H1 (cell line): ENCODE data around the gene C11orf54. TPM values are rescaled to one million over a fixed set of nuclear protein-coding genes. Genes with fewer than 3 reads are reported as not detected.

Experiments used
- CTCF ChIA-PET: fragments of 300-600 bp; sonication (Branson Sonifier 250); formaldehyde crosslinking; loops from one replicate; lab custom pipeline; 2021; ENCODE audit not compliant: partially characterized antibody; lab: Charles Lee
- POLR2A ChIA-PET: fragments of 300-600 bp; sonication (Branson Sonifier 250); formaldehyde crosslinking; loops from one replicate; lab custom pipeline; 2021; ENCODE audit warnings: inconsistent platforms; ENCODE audit not compliant: partially characterized antibody; lab: Charles Lee
- DNase-seq, 2 experiments: peaks; one replicate each; pipeline versions ENCODE4 v3.0.0 to v3.0.0-alpha.2; 2010 to 2022; ENCODE audit warnings: low spot score in 2 of 2, low read depth in 1 of 2, mixed read lengths in 1 of 2
- FAIRE-seq: peaks from 2 replicates; lab custom pipeline; 2011; peaks lifted over from hg19 to GRCh38; lab: Jason Lieb, UNC
- H2AFZ ChIP-seq: 2 replicates; pipeline ENCODE4 v1.8.1; 2012; ENCODE audit warnings: low read length, inconsistent platforms
- H2AK5ac ChIP-seq: 2 replicates; pipeline ENCODE4 v1.6.1; 2013; ENCODE audit warnings: low read depth, low read length
- H2BK120ac ChIP-seq: replicated peaks from 2 replicates; pipeline ENCODE3; 2013; ENCODE audit warnings: low read depth, low read length, inconsistent platforms
- H2BK12ac ChIP-seq: 2 replicates; pipeline ENCODE4 v1.6.1; 2013; ENCODE audit warnings: low read depth, low read length
- H2BK15ac ChIP-seq: 2 replicates; pipeline ENCODE4 v1.6.1; 2013; ENCODE audit warnings: low read length
- H2BK20ac ChIP-seq: 2 replicates; pipeline ENCODE4 v1.6.1; 2013; ENCODE audit warnings: low read length
- H2BK5ac ChIP-seq: 2 replicates; pipeline ENCODE4 v1.6.1; 2013; ENCODE audit warnings: low read depth, low read length
- H3K14ac ChIP-seq: 2 replicates; pipeline ENCODE4 v1.6.1; 2013; ENCODE audit warnings: inconsistent platforms; ENCODE audit not compliant: insufficient read length
- H3K18ac ChIP-seq: 2 replicates; pipeline ENCODE4 v1.6.1; 2013; ENCODE audit warnings: low read length; ENCODE audit errors: extremely low read depth
- H3K23ac ChIP-seq: 2 replicates; pipeline ENCODE4 v1.6.1; 2013; ENCODE audit warnings: inconsistent platforms; ENCODE audit not compliant: insufficient read length
- H3K23me2 ChIP-seq: 2 replicates; pipeline ENCODE4 v1.6.1; 2013; ENCODE audit warnings: low read depth, low read length
- H3K27ac ChIP-seq: 2 replicates; pipeline ENCODE4 v1.6.1; 2011; ENCODE audit warnings: low read depth, low read length, inconsistent platforms
- H3K27me3 ChIP-seq, 4 experiments: replicated peaks in 1 of 4; 1 replicate in 1 of 4; 2 replicates in 3 of 4; pipeline versions ENCODE4 v1.6.1 to v1.8.1; 2011 to 2013; ENCODE audit warnings: low read length in 3 of 4, mild to moderate bottlenecking in 3 of 4, inconsistent platforms in 2 of 4, mixed read lengths in 2 of 4, moderate library complexity in 1 of 4; ENCODE audit not compliant: control insufficient read depth in 3 of 4, insufficient read depth in 3 of 4; ENCODE audit errors: extremely low read depth in 1 of 4
- H3K36me3 ChIP-seq, 4 experiments: 2 replicates each; pipeline versions ENCODE4 v1.6.1 to v1.8.1; 2011 to 2013; ENCODE audit warnings: mild to moderate bottlenecking in 4 of 4, low read length in 3 of 4, moderate library complexity in 2 of 4, control low read depth in 1 of 4, inconsistent platforms in 1 of 4; ENCODE audit not compliant: insufficient read depth in 4 of 4, control insufficient read depth in 2 of 4
- H3K4ac ChIP-seq: replicated peaks from 2 replicates; pipeline ENCODE3; 2013; ENCODE audit warnings: low read length, low read depth, mixed read lengths, inconsistent platforms; ENCODE audit not compliant: insufficient read length
- H3K4me1 ChIP-seq, 4 experiments: replicated peaks in 1 of 4; 1 replicate in 1 of 4; 2 replicates in 3 of 4; pipeline versions ENCODE4 v1.6.1 to v1.8.1; 2011 to 2013; ENCODE audit warnings: low read length in 3 of 4, inconsistent platforms in 2 of 4, mixed read lengths in 1 of 4; ENCODE audit not compliant: insufficient read depth in 4 of 4, control insufficient read depth in 3 of 4
- H3K4me2 ChIP-seq, 2 experiments: 2 replicates each; pipeline versions ENCODE4 v1.6.1 to v1.8.1; 2011 to 2013; ENCODE audit warnings: low read depth in 2 of 2, low read length in 2 of 2, control low read depth in 1 of 2, inconsistent platforms in 1 of 2, mild to moderate bottlenecking in 1 of 2; ENCODE audit not compliant: insufficient read depth in 1 of 2
- H3K4me3 ChIP-seq, 4 experiments: fragments of 200-600, 300-600 bp in 1 of 4; sonication (generic), shearing (Covaris generic), sonication (Bioruptor Twin) in 1 of 4; 2 replicates each; pipeline versions ENCODE4 v1.5.1 to v1.8.1; 2011 to 2016; ENCODE audit warnings: low read length in 4 of 4, low read depth in 3 of 4, control low read depth in 2 of 4, inconsistent platforms in 2 of 4, mild to moderate bottlenecking in 2 of 4, mixed read lengths in 1 of 4, moderate library complexity in 1 of 4; ENCODE audit not compliant: insufficient read depth in 2 of 4; ENCODE audit errors: extremely low read depth in 1 of 4
- H3K56ac ChIP-seq: replicated peaks from 2 replicates; pipeline ENCODE3; 2013; ENCODE audit warnings: low read depth, mild to moderate bottlenecking, mixed read lengths, low read length, inconsistent platforms; ENCODE audit not compliant: insufficient read length
- H3K79me1 ChIP-seq: 2 replicates; pipeline ENCODE4 v1.6.1; 2013; ENCODE audit warnings: low read depth, low read length, control low read depth
- H3K79me2 ChIP-seq, 2 experiments: 2 replicates each; pipeline versions ENCODE4 v1.6.1 to v1.8.1; 2012 to 2013; ENCODE audit warnings: low read length in 2 of 2, mild to moderate bottlenecking in 2 of 2, inconsistent platforms in 1 of 2; ENCODE audit not compliant: insufficient read depth in 2 of 2, control insufficient read depth in 1 of 2
- H3K9ac ChIP-seq, 4 experiments: replicated peaks in 1 of 4; 1 replicate in 1 of 4; 2 replicates in 3 of 4; pipeline versions ENCODE4 v1.6.1 to v1.8.1; 2011 to 2013; ENCODE audit warnings: low read depth in 3 of 4, low read length in 3 of 4, control low read depth in 2 of 4, mild to moderate bottlenecking in 2 of 4, moderate library complexity in 2 of 4, inconsistent platforms in 1 of 4; ENCODE audit errors: extremely low read depth in 1 of 4
- H3K9me3 ChIP-seq, 2 experiments: 2 replicates each; pipeline versions ENCODE4 v1.6.1 to v1.8.1; 2012 to 2013; ENCODE audit warnings: mild to moderate bottlenecking in 2 of 2, moderate library complexity in 2 of 2, control low read depth in 1 of 2, inconsistent platforms in 1 of 2, low read depth in 1 of 2, low read length in 1 of 2, mixed read lengths in 1 of 2; ENCODE audit not compliant: insufficient read depth in 2 of 2
- H4K20me1 ChIP-seq, 2 experiments: replicated peaks in 1 of 2; 2 replicates each; pipeline versions ENCODE3 to v1.8.1; 2011 to 2013; ENCODE audit warnings: inconsistent platforms in 2 of 2, low read length in 2 of 2, mild to moderate bottlenecking in 1 of 2; ENCODE audit not compliant: insufficient read depth in 2 of 2, control insufficient read depth in 1 of 2
- H4K5ac ChIP-seq: 2 replicates; pipeline ENCODE4 v1.6.1; 2013; ENCODE audit warnings: low read length, low read depth, mixed read lengths, inconsistent platforms; ENCODE audit not compliant: insufficient read length
- H4K8ac ChIP-seq: 2 replicates; pipeline ENCODE4 v1.8.0; 2013; ENCODE audit warnings: mild to moderate bottlenecking, moderate library complexity, low read length, inconsistent platforms; ENCODE audit not compliant: insufficient read depth; ENCODE audit errors: extremely low read depth
- H4K91ac ChIP-seq: replicated peaks from 2 replicates; pipeline ENCODE3; 2013; ENCODE audit warnings: low read length, mixed read lengths, inconsistent platforms; ENCODE audit not compliant: insufficient read length
- POU5F1 ChIP-seq: IDR thresholded peaks from 2 replicates; pipeline ENCODE4 v1.6.1; 2011; ENCODE audit warnings: low read depth, mild to moderate bottlenecking, low read length, moderate library complexity
- SIN3A ChIP-seq, 2 experiments: IDR thresholded peaks in 1 of 2; conservative IDR thresholded peaks in 1 of 2; 2 replicates each; pipeline ENCODE4 v1.6.1; 2011 to 2012; ENCODE audit warnings: low read length in 2 of 2, improper control_type of control experiment in 1 of 2, low read depth in 1 of 2, mild to moderate bottlenecking in 1 of 2
- WGBS, 2 experiments: shearing (Covaris generic) in 1 of 2; methylation state at CpG; one replicate each; pipeline versions ENCODE4 v1.1.6 to v1.1.7; 2013 to 2015; ENCODE audit warnings: low lambda C conversion rate in 2 of 2, mixed read lengths in 2 of 2, inconsistent platforms in 1 of 2, low coverage in 1 of 2, missing lambda C conversion rate in 1 of 2; ENCODE audit not compliant: insufficient replicate concordance in 2 of 2, insufficient coverage in 1 of 2, insufficient read length in 1 of 2; ENCODE audit errors: extremely low coverage in 1 of 2, missing lambda C conversion rate in 1 of 2; 5-methylcytosine and 5-hydroxymethylcytosine counted together
- polyA plus RNA-seq, 7 experiments: library from polyadenylated mRNA; depleted of rRNA in 3 of 7; stranded (reverse) in 5 of 7; unstranded in 2 of 7; fragments of >200 nt in 5 of 7; fragments of 200-250 nt in 2 of 7; gene quantifications; 1 replicate in 5 of 7; 2 replicates in 1 of 7; 4 replicates in 1 of 7; pipeline versions ENCODE4 v1.2.1 to v1.2.3, GENCODE V29; 2011 to 2013; ENCODE audit warnings: missing spikeins in 2 of 7, mixed read lengths in 2 of 7
- total RNA-seq: library from RNA; stranded (reverse); fragmentation: NEBNext Ultra II Directional; extraction: Animal tissue kit (Norgen Biotek cat#: 25700); gene quantifications from 2 replicates; pipeline ENCODE4 v1.2.1, GENCODE V29; 2021

Gene C11orf54
- total and polyA plus RNA-seq, 2 of the 8 experiments (the other 6 are each of a cell fraction or from before 2014, with no cell fraction given) = 14.7 to 24.5 TPM

DNA sequence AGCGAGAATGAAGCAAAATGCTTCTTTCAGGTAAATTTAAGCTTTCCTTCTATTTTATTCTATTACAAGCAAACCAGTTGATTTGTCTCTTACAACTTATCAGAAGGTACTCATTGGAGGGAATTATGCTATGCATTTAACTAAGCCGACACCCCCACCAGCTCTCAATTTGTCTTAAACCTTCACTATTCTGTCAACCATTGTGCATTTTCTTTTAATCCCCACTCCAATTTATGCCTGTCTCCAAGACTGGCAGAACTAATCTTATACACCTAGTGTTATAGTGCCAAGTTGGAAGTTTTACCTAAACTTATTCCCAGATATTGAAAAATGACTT is 12.7 kb upstream of the C11orf54 start:
- no peaks in the 10 kb centered on the region for H3K27me3 ChIP-seq
- no peak overlapping the region for H3K27ac ChIP-seq
- no peaks in the 10 kb centered on the region for H3K79me1 ChIP-seq
- H2BK12ac ChIP-seq = no peak overlapping the region
- no peak overlapping the region for H2AK5ac ChIP-seq
- no peak overlapping the region for H2AFZ ChIP-seq
- H3K23me2 ChIP-seq = no peaks in the 10 kb centered on the region
- FAIRE-seq = no peak
- H3K23ac ChIP-seq = no peak overlapping the region
- H3K79me2 ChIP-seq = 0 out of 4 replicates have a peak, but pooled peaks cover 0 to 3% of the 10 kb centered on the region in 2 experiments
- H3K18ac ChIP-seq = no peak overlapping the region
- H3K4me2 ChIP-seq = no peak overlapping the region
- POLR2A ChIA-PET = interaction anchor here (0.6 to 21.2 kb wide), 17 partner anchors 5 to 89 kb away, joined by 3 to 495 read pairs (median 4); partner anchors contain the start of genes C11orf54 and TAF1D
- no peak overlapping the region for H4K91ac ChIP-seq
- no peak overlapping the region for H3K56ac ChIP-seq
- no peak overlapping the region for H3K14ac ChIP-seq
- no peak overlapping the region for H3K9ac ChIP-seq
- H3K4me3 ChIP-seq = no peak overlapping the region
- 85% methylated on average over 2 of the region's 2 CpGs; no CpG with 5 or more reads in 1 of the 2 experiments for WGBS, 2 experiments
- H2BK15ac ChIP-seq = no peak overlapping the region
- no peaks in the 10 kb centered on the region for H3K4me1 ChIP-seq
- H2BK20ac ChIP-seq = no peak overlapping the region
- CTCF ChIA-PET = interaction anchor here (0.9 to 1.4 kb wide), 2 partner anchors 10 to 494 kb away, joined by 3 read pairs; no protein-coding TSS in a partner anchor
- H4K20me1 ChIP-seq = peaks cover 6 to 10% of the 10 kb centered on the region in 2 experiments
- H3K36me3 ChIP-seq = peaks cover 20 to 84% (median 54%) of the 10 kb centered on the region in 4 experiments
- no peaks in the 10 kb centered on the region for H3K9me3 ChIP-seq
- H2BK5ac ChIP-seq = no peak overlapping the region
- no peak for DNase-seq
- no peak overlapping the region for H3K4ac ChIP-seq
- no peak overlapping the region for H2BK120ac ChIP-seq
- no peak overlapping the region for H4K5ac ChIP-seq
- no peak overlapping the region for H4K8ac ChIP-seq
- TF ChIP-seq POU5F1 (no peak), SIN3A (conservative IDR thresholded peaks at IDR 0.05 in 1 of 2, IDR thresholded peaks at IDR 0.05 in 1 of 2; ENCODE audit: low read depth in 1 of 2, low read length in 2 of 2) (0 out of 4 replicates have a peak, but pooled peaks of 1 of the 2 experiments have one; percentile 37)
